ENCODE measurements around the gene ECPAS.

The ECPAS gene

DNA sequence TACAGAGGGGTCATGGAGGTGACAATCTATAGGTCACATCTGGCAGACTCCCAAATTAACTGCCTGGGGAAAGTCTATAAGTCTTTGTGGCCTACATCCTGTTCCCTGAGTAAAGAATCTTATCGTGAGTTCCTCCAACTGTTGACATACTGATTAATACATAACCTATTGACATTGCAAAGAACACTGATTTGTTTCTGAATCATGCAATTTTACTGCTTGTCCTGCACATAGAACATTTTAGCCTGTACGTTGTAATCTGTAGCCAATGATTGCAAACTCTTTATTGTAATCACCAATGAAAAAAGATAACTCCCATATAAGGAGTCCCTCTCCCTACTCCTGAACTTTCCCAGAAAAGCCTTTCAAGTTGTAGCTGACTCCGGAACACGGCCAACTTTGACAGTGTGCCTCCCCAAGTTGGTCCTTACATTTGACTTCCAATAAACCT lies 135.3 kb downstream of the ECPAS start:
- no peak for DNase-seq (ENCODE audit: low read depth, low spot score)

- peak; percentile 2 for DNase-seq (ENCODE audit: low read depth, low spot score)
Measured at GRCh38 chr9:111334318-111334863, 149.8 kb downstream of the ECPAS start.

DNA sequence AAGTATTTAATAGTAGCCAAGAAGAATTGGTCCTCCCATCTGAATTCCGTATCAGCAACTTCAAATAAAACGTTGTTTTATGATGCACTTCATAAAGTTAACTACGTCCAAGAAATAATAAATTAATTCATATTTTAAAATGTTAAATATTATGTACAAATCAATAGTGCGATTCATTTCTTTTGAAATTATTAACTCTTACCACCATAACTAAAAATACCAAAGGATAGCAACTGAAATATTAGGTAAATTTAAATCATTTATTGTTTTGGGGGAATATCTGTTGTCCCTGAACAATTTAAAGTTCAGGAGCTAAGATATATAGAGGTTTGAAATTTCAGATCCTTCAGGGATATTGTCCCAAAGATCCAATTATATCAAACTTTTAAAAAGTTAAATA lies 154.1 kb downstream of the ECPAS start, which contains the start of gene OR2K2:
Gene OR2K2, minus strand, starts transcription at position 101 of the 400 bp plus-strand sequence. CDS start 1,791 bp downstream, outside the sequence.
- no peak for DNase-seq (ENCODE audit: low read depth, low spot score)

DNA sequence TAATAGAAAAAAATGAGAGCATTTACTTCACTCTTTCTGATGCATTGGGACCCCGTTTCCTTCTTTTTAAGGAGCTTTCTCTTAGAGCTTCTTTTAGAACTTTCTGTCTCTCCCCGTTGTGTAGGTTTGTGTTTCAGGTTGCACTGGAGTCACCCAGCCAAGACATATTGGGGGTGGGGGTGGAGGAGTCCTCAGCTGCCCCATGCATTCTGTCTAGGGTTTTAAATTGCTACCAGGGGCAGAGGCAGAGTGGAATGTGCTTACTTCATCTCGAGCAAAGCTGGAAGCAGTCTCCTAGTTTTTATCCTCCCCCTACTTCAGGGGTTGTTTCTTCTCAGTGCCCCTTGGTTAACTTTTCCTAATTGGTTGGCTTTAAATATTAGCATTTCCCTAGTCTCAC lies 163.6 kb downstream of the ECPAS start:
- DNase-seq (ENCODE audit: low read depth, low spot score): no peak

DNA sequence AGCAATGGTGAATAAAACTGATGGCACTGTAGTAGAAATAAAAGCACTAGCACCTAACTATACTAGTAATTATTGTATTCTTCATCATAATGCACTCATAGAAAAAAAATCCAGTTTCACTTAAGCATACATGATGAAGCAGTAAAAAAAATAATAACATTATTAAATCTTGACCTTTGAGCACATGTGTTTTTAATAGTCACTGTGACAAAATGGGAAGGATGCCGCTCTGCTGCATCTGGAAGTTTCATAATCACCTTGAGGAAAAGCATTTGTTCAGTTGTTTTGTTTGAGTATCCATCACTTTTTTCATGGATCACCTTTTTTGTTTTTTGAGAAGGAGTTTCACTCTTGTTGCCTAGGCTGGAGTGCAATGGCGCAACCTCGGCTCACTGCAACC lies 167.4 kb downstream of the ECPAS start:
- no peak for DNase-seq (ENCODE audit: low read depth, low spot score)
